ENCODE data around the gene SLC35G1. TPM values are rescaled to one million over a fixed set of nuclear protein-coding genes. Genes with fewer than 3 reads are reported as not detected.

The SLC35G1 gene
- total and polyA plus RNA-seq, 4 donors: 2.2 to 7.6 (median 3.2) TPM

DNA sequence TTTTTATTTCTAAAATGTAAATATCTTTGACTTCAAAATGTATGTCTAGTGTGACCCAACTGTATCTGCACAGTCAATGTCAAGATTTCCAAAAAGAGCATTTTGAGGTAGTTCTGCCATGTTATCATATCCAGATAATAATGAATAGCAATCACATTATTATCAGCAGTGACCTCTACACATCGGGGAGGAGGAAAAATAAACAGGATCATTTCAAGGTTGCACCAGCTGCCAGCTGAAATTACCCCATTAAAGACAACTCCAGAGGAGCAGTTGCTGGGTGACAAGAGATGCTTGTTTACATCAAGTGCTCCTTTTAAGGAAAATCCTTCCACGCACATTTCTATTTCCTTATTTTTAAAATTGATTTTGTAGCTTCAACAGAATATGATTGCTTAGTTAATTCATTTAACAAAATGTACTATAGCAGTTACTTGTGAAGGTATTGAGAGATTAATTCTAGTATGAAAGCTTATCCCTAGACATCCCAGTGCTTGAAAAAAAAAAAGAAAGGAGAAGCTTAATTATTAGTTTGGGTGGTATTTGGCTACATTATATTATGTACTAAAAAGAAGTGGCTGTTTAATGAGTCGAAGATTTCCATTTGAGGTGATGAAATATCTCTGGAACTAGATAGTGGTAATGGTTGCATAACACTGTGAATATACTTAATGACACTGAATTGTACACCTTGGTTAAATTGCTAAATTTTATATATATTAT, 19.3 kb upstream of the SLC35G1 start:
- Histone ChIP-seq H3K9ac (ENCODE audit: low read depth in 1 of 2, low read length in 2 of 2) (no peak overlapping the region), H3K27ac (ENCODE audit: low read depth in 1 of 2, low read length in 2 of 2) (no peak overlapping the region), H3K27me3 (ENCODE audit: control insufficient read depth in 4 of 4, insufficient read depth in 4 of 4, low read length in 3 of 4) (peaks cover 0 to 3% (median 0%) of the 10 kb centered on the region in 4 donors), H3K4me3 (ENCODE audit: low read depth in 1 of 3, low read length in 3 of 3) (no peak overlapping the region), H3K9me3 (ENCODE audit: control insufficient read depth in 4 of 4, low read length in 3 of 4) (no peaks in the 10 kb centered on the region), H3K4me1 (ENCODE audit: control insufficient read depth in 4 of 4, insufficient read depth in 4 of 4, low read length in 3 of 4) (no peaks in the 10 kb centered on the region), H3K36me3 (ENCODE audit: control insufficient read depth in 4 of 4, insufficient read depth in 3 of 4, low read depth in 1 of 4, low read length in 3 of 4) (no peaks in the 10 kb centered on the region)
- DNase-seq (ENCODE audit: low spot score): no peak
- WGBS: 39% methylated on average over 3 of the region's 3 CpGs
- TF ChIP-seq RXRA (IDR thresholded peaks at IDR 0.05): peak in 1 of 2 donors; percentile 10
- TF ChIP-seq, protein P1, sequence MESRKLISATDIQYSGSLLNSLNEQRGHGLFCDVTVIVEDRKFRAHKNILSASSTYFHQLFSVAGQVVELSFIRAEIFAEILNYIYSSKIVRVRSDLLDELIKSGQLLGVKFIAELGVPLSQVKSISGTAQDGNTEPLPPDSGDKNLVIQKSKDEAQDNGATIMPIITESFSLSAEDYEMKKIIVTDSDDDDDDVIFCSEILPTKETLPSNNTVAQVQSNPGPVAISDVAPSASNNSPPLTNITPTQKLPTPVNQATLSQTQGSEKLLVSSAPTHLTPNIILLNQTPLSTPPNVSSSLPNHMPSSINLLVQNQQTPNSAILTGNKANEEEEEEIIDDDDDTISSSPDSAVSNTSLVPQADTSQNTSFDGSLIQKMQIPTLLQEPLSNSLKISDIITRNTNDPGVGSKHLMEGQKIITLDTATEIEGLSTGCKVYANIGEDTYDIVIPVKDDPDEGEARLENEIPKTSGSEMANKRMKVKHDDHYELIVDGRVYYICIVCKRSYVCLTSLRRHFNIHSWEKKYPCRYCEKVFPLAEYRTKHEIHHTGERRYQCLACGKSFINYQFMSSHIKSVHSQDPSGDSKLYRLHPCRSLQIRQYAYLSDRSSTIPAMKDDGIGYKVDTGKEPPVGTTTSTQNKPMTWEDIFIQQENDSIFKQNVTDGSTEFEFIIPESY (IDR thresholded peaks at IDR 0.05): no peak

DNA sequence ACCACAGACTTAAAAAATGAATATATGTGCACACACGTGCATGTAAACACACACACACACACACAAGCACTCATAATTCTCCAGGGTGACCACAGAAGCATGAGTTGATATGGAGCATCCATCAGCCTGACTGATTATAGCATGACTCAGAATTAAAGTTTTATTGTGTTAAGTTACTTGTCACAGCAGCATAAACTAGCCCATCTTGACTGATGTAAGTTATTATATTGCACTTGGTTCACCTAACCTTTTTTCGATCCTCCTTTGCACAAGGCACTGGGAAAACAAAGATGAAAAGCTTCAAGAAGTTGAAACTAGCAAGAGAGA, 18.8 kb upstream of the SLC35G1 start:
- H3K9ac ChIP-seq (ENCODE audit: low read depth in 1 of 2, low read length in 2 of 2): no peak overlapping the region
- no peak for DNase-seq (ENCODE audit: low spot score)
- H3K36me3 ChIP-seq (ENCODE audit: control insufficient read depth in 4 of 4, insufficient read depth in 3 of 4, low read depth in 1 of 4, low read length in 3 of 4): no peaks in the 10 kb centered on the region
- no peaks in the 10 kb centered on the region for H3K4me1 ChIP-seq (ENCODE audit: control insufficient read depth in 4 of 4, insufficient read depth in 4 of 4, low read length in 3 of 4)
- WGBS: 92% methylated on average over 2 of the region's 2 CpGs
- H3K4me3 ChIP-seq (ENCODE audit: low read depth in 1 of 3, low read length in 3 of 3): no peak overlapping the region
- no peaks in the 10 kb centered on the region for H3K9me3 ChIP-seq (ENCODE audit: control insufficient read depth in 4 of 4, low read length in 3 of 4)
- no peak overlapping the region for H3K27ac ChIP-seq (ENCODE audit: low read depth in 1 of 2, low read length in 2 of 2)
- H3K27me3 ChIP-seq (ENCODE audit: control insufficient read depth in 4 of 4, insufficient read depth in 4 of 4, low read length in 3 of 4): peaks cover 0 to 3% (median 0%) of the 10 kb centered on the region in 4 donors
- TF ChIP-seq RXRA (IDR thresholded peaks at IDR 0.05): no peak
- TF ChIP-seq, protein P2, sequence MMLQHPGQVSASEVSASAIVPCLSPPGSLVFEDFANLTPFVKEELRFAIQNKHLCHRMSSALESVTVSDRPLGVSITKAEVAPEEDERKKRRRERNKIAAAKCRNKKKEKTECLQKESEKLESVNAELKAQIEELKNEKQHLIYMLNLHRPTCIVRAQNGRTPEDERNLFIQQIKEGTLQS (IDR thresholded peaks at IDR 0.05): no peak
- no peak for TF ChIP-seq NR2F2 (IDR thresholded peaks at IDR 0.05)
- TF ChIP-seq, protein P1 (IDR thresholded peaks at IDR 0.05): no peak
- TF ChIP-seq GABPA (IDR thresholded peaks at IDR 0.05 in 1 of 2, conservative IDR thresholded peaks at IDR 0.05 in 1 of 2): no peak
- TF ChIP-seq RAD21 (IDR thresholded peaks at IDR 0.05): no peak
- no peak for TF ChIP-seq HNF4A (conservative IDR thresholded peaks at IDR 0.05)
- TF ChIP-seq, protein P3, sequence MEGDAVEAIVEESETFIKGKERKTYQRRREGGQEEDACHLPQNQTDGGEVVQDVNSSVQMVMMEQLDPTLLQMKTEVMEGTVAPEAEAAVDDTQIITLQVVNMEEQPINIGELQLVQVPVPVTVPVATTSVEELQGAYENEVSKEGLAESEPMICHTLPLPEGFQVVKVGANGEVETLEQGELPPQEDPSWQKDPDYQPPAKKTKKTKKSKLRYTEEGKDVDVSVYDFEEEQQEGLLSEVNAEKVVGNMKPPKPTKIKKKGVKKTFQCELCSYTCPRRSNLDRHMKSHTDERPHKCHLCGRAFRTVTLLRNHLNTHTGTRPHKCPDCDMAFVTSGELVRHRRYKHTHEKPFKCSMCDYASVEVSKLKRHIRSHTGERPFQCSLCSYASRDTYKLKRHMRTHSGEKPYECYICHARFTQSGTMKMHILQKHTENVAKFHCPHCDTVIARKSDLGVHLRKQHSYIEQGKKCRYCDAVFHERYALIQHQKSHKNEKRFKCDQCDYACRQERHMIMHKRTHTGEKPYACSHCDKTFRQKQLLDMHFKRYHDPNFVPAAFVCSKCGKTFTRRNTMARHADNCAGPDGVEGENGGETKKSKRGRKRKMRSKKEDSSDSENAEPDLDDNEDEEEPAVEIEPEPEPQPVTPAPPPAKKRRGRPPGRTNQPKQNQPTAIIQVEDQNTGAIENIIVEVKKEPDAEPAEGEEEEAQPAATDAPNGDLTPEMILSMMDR (IDR thresholded peaks at IDR 0.05; ENCODE audit: low read depth, low read length, missing input control): no peak
- TF ChIP-seq, protein P4, sequence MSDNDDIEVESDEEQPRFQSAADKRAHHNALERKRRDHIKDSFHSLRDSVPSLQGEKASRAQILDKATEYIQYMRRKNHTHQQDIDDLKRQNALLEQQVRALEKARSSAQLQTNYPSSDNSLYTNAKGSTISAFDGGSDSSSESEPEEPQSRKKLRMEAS (IDR thresholded peaks at IDR 0.05): no peak
- TF ChIP-seq JUND (IDR thresholded peaks at IDR 0.05): no peak
- TF ChIP-seq YY1 (IDR thresholded peaks at IDR 0.05): no peak
- no peak for TF ChIP-seq HNF4G (IDR thresholded peaks at IDR 0.05)
- TF ChIP-seq FOXA1 (IDR thresholded peaks at IDR 0.05): no peak
- no peak for TF ChIP-seq EGR1 (IDR thresholded peaks at IDR 0.05; ENCODE audit: low read depth in 2 of 2)

Data from liver (tissue), 9 donors.